Activated CD8-positive, alpha-beta memory T cell treated with anti-CD3 and anti-CD28 coated beads, Interleukin-2, amount 10 ng/mL, durations not matched to agents 7 days and 5 days (primary cell): ENCODE data around the gene TTC27. TPM values are rescaled to one million over a fixed set of nuclear protein-coding genes. Genes with fewer than 3 reads are reported as not detected.

Source experiments
- ATAC-seq: fragments of 150-1000 bp; cut with Tn5 transposase; one replicate; pipeline ENCODE4 v1.10.0; 2021; ENCODE audit warnings: moderate library complexity
- CTCF ChIA-PET: fragments of 350-600 bp; sonication (Branson Sonifier 250); formaldehyde crosslinking; loops from one replicate; lab custom pipeline; 2021; ENCODE audit warnings: antibody characterized with exemption; lab: Charles Lee
- DNase-seq: peaks from one replicate; pipeline ENCODE4 v3.0.0-alpha.2; 2020
- H3K27ac Mint-ChIP-seq: one replicate; pipeline ENCODE4 v1.8.0; 2021; ENCODE audit warnings: mild to moderate bottlenecking, mixed read lengths
- H3K27me3 Mint-ChIP-seq: one replicate; pipeline ENCODE4 v1.8.0; 2021; ENCODE audit warnings: mixed read lengths
- H3K36me3 Mint-ChIP-seq: one replicate; pipeline ENCODE4 v1.8.0; 2021; ENCODE audit warnings: mild to moderate bottlenecking, mixed read lengths
- H3K4me1 Mint-ChIP-seq: one replicate; pipeline ENCODE4 v1.8.0; 2021; ENCODE audit warnings: mixed read lengths
- H3K4me3 Mint-ChIP-seq: one replicate; pipeline ENCODE4 v1.8.0; 2021; ENCODE audit warnings: mild to moderate bottlenecking, moderate library complexity, mixed read lengths
- H3K9me3 Mint-ChIP-seq: one replicate; pipeline ENCODE4 v1.8.0; 2022; ENCODE audit warnings: low read depth, mixed read lengths
- total RNA-seq, 2 experiments: library from RNA; stranded (reverse); gene quantifications; one replicate each; pipeline ENCODE4 v1.2.3, GENCODE V29; 2021

TTC27 gene
- total RNA-seq, 2 experiments from 2014 or later = 17.0 to 22.6 TPM

GRCh38 chr2:32756074-32756727 is 128.4 kb downstream of the TTC27 start:
- Mint-ChIP-seq H3K36me3 (peaks cover 33% of the 10 kb centered on the region), H3K4me1 (peaks cover 19% of the 10 kb centered on the region), H3K9me3 (no peaks in the 10 kb centered on the region), H3K27ac (peak overlapping the region; percentile 85), H3K4me3 (peak overlapping the region; percentile 71), H3K27me3 (no peaks in the 10 kb centered on the region)
- CTCF ChIA-PET = no interaction called here
- peak; percentile 67 for ATAC-seq
- peak; percentile 44 for DNase-seq

- Mint-ChIP-seq H3K27me3 (no peaks in the 10 kb centered on the region), H3K9me3 (no peaks in the 10 kb centered on the region), H3K36me3 (peaks cover 32% of the 10 kb centered on the region), H3K4me3 (no peak overlapping the region), H3K4me1 (peaks cover 19% of the 10 kb centered on the region), H3K27ac (no peak overlapping the region)
- CTCF ChIA-PET = no interaction called here
- ATAC-seq (no peak), DNase-seq (no peak)
Observed at GRCh38 chr2:32758232-32758631, 130.4 kb downstream of the TTC27 start.

GRCh38 chr2:32760628-32761027 is 132.8 kb downstream of the TTC27 start:
- ATAC-seq (no peak), DNase-seq (no peak)
- Mint-ChIP-seq H3K36me3 (peaks cover 34% of the 10 kb centered on the region), H3K27ac (no peak overlapping the region), H3K27me3 (no peaks in the 10 kb centered on the region), H3K4me1 (peaks cover 19% of the 10 kb centered on the region), H3K9me3 (no peaks in the 10 kb centered on the region), H3K4me3 (no peak overlapping the region)
- CTCF ChIA-PET = no interaction called here

- CTCF ChIA-PET = interaction anchor here (1.0 kb wide), 1 partner anchor 604 kb away, joined by 3 read pairs; no protein-coding TSS in a partner anchor
- no peak for ATAC-seq
- H3K4me1 Mint-ChIP-seq = peaks cover 3% of the 10 kb centered on the region
Observed at GRCh38 chr2:32768387-32769174, 140.7 kb downstream of the TTC27 start.

GRCh38 chr2:32770360-32770759 is 142.5 kb downstream of the TTC27 start:
- H3K4me3 Mint-ChIP-seq = no peak overlapping the region
- H3K27me3 Mint-ChIP-seq = no peaks in the 10 kb centered on the region
- H3K36me3 Mint-ChIP-seq = peaks cover 2% of the 10 kb centered on the region
- CTCF ChIA-PET = no interaction called here
- ATAC-seq (no peak), DNase-seq (no peak)
- no peaks in the 10 kb centered on the region for H3K9me3 Mint-ChIP-seq
- no peak overlapping the region for H3K27ac Mint-ChIP-seq
- peaks cover 3% of the 10 kb centered on the region for H3K4me1 Mint-ChIP-seq

More at GRCh38 chr2:32768387-32769174, 140.7 kb downstream of the TTC27 start:
- H3K27me3 Mint-ChIP-seq = no peaks in the 10 kb centered on the region
- no peak overlapping the region for H3K27ac Mint-ChIP-seq
- H3K9me3 Mint-ChIP-seq = no peaks in the 10 kb centered on the region
- DNase-seq = no peak
- H3K4me3 Mint-ChIP-seq = no peak overlapping the region
- peaks cover 2% of the 10 kb centered on the region for H3K36me3 Mint-ChIP-seq

- CTCF ChIA-PET = interaction anchor here (1.1 kb wide), 3 partner anchors 498 to 811 kb away, joined by 3 read pairs; no protein-coding TSS in a partner anchor
- no peaks in the 10 kb centered on the region for H3K27me3 Mint-ChIP-seq
- DNase-seq (no peak), ATAC-seq (no peak)
- H3K9me3 Mint-ChIP-seq = no peaks in the 10 kb centered on the region
- no peak overlapping the region for H3K27ac Mint-ChIP-seq
- no peak overlapping the region for H3K4me3 Mint-ChIP-seq
- H3K36me3 Mint-ChIP-seq = peaks cover 6% of the 10 kb centered on the region
- peaks cover 3% of the 10 kb centered on the region for H3K4me1 Mint-ChIP-seq
Observed at GRCh38 chr2:32772638-32773447, 145.0 kb downstream of the TTC27 start.

- Mint-ChIP-seq H3K27ac (no peak overlapping the region), H3K4me1 (peaks cover 3% of the 10 kb centered on the region), H3K4me3 (no peak overlapping the region), H3K36me3 (peaks cover 9% of the 10 kb centered on the region), H3K27me3 (no peaks in the 10 kb centered on the region), H3K9me3 (no peaks in the 10 kb centered on the region)
- no peak for ATAC-seq
- DNase-seq = no peak
- CTCF ChIA-PET = interaction anchor here (1.1 kb wide), 2 partner anchors 668 to 810 kb away, joined by 3 read pairs; no protein-coding TSS in a partner anchor
Observed at GRCh38 chr2:32773448-32773808, 145.6 kb downstream of the TTC27 start.

GRCh38 chr2:32775954-32776353 is 148.1 kb downstream of the TTC27 start:
- H3K4me3 Mint-ChIP-seq = no peak overlapping the region
- peaks cover 21% of the 10 kb centered on the region for H3K36me3 Mint-ChIP-seq
- DNase-seq = no peak
- ATAC-seq = no peak
- peaks cover 3% of the 10 kb centered on the region for H3K4me1 Mint-ChIP-seq
- CTCF ChIA-PET = interaction anchor here (0.6 kb wide), 1 partner anchor 58 kb away, joined by 3 read pairs; no protein-coding TSS in a partner anchor
- no peak overlapping the region for H3K27ac Mint-ChIP-seq
- H3K27me3 Mint-ChIP-seq = no peaks in the 10 kb centered on the region
- H3K9me3 Mint-ChIP-seq = peaks cover 3% of the 10 kb centered on the region

- no peak overlapping the region for H3K4me3 Mint-ChIP-seq
- CTCF ChIA-PET = no interaction called here
- H3K36me3 Mint-ChIP-seq = peaks cover 28% of the 10 kb centered on the region
- H3K27ac Mint-ChIP-seq = no peak overlapping the region
- ATAC-seq (no peak), DNase-seq (no peak)
- H3K27me3 Mint-ChIP-seq = no peaks in the 10 kb centered on the region
- H3K9me3 Mint-ChIP-seq = peaks cover 6% of the 10 kb centered on the region
- H3K4me1 Mint-ChIP-seq = no peaks in the 10 kb centered on the region
Observed at GRCh38 chr2:32777714-32778113, 149.9 kb downstream of the TTC27 start.

- Mint-ChIP-seq H3K27me3 (no peaks in the 10 kb centered on the region), H3K36me3 (peaks cover 42% of the 10 kb centered on the region), H3K9me3 (peaks cover 6% of the 10 kb centered on the region), H3K27ac (no peak overlapping the region), H3K4me1 (no peaks in the 10 kb centered on the region), H3K4me3 (no peak overlapping the region)
- CTCF ChIA-PET = no interaction called here
- DNase-seq = no peak
- ATAC-seq = no peak
Observed at GRCh38 chr2:32780961-32781360, 153.1 kb downstream of the TTC27 start.

GRCh38 chr2:32783469-32783868 is 155.6 kb downstream of the TTC27 start:
- DNase-seq (no peak), ATAC-seq (no peak)
- CTCF ChIA-PET = no interaction called here
- peaks cover 42% of the 10 kb centered on the region for H3K36me3 Mint-ChIP-seq
- peaks cover 6% of the 10 kb centered on the region for H3K9me3 Mint-ChIP-seq
- no peak overlapping the region for H3K4me3 Mint-ChIP-seq
- no peaks in the 10 kb centered on the region for H3K4me1 Mint-ChIP-seq
- H3K27ac Mint-ChIP-seq = no peak overlapping the region
- no peaks in the 10 kb centered on the region for H3K27me3 Mint-ChIP-seq

- CTCF ChIA-PET = no interaction called here
- ATAC-seq = no peak
- Mint-ChIP-seq H3K36me3 (peaks cover 41% of the 10 kb centered on the region), H3K4me3 (no peak overlapping the region), H3K27ac (no peak overlapping the region), H3K9me3 (peaks cover 6% of the 10 kb centered on the region), H3K27me3 (no peaks in the 10 kb centered on the region), H3K4me1 (no peaks in the 10 kb centered on the region)
- DNase-seq = no peak
Observed at GRCh38 chr2:32783933-32784332, 156.1 kb downstream of the TTC27 start.

GRCh38 chr2:32787207-32787606 is 159.4 kb downstream of the TTC27 start:
- no peaks in the 10 kb centered on the region for H3K27me3 Mint-ChIP-seq
- H3K4me3 Mint-ChIP-seq = no peak overlapping the region
- H3K4me1 Mint-ChIP-seq = no peaks in the 10 kb centered on the region
- H3K27ac Mint-ChIP-seq = no peak overlapping the region
- CTCF ChIA-PET = no interaction called here
- H3K9me3 Mint-ChIP-seq = no peaks in the 10 kb centered on the region
- DNase-seq = no peak
- H3K36me3 Mint-ChIP-seq = peaks cover 37% of the 10 kb centered on the region
- no peak for ATAC-seq
